H9 (cell line): ENCODE measurements around the gene MEGF10. TPM values are rescaled to one million over a fixed set of nuclear protein-coding genes. Genes with fewer than 3 reads are reported as not detected.

Experiments
- DNase-seq: peaks from one replicate; pipeline ENCODE4 v3.0.0-alpha.2; 2017
- H2AFZ ChIP-seq: one replicate; pipeline ENCODE4 v1.6.1; 2013; ENCODE audit warnings: mild to moderate bottlenecking, low read length, control low read depth, moderate library complexity
- H2AK5ac ChIP-seq: 2 replicates; pipeline ENCODE4 v1.6.1; 2013; ENCODE audit warnings: low read length, control low read depth, mixed read lengths; ENCODE audit not compliant: insufficient read length
- H2BK120ac ChIP-seq: one replicate; pipeline ENCODE4 v1.6.1; 2013; ENCODE audit warnings: low read depth, mild to moderate bottlenecking, low read length, control low read depth, inconsistent platforms; ENCODE audit not compliant: poor library complexity, severe bottlenecking
- H2BK12ac ChIP-seq: 2 replicates; pipeline ENCODE4 v1.6.1; 2013; ENCODE audit warnings: low read length, control low read depth, mixed read lengths, low read depth; ENCODE audit not compliant: insufficient read length
- H2BK15ac ChIP-seq: 2 replicates; pipeline ENCODE4 v1.6.1; 2013; ENCODE audit warnings: low read depth, low read length, control low read depth
- H2BK20ac ChIP-seq: one replicate; pipeline ENCODE4 v1.6.1; 2013; ENCODE audit warnings: low read depth, mild to moderate bottlenecking, low read length, control low read depth, inconsistent platforms; ENCODE audit not compliant: poor library complexity, severe bottlenecking
- H2BK5ac ChIP-seq: 2 replicates; pipeline ENCODE4 v1.6.1; 2013; ENCODE audit warnings: low read length, control low read depth, mixed read lengths; ENCODE audit not compliant: insufficient read length
- H3K14ac ChIP-seq: 2 replicates; pipeline ENCODE4 v1.6.1; 2013; ENCODE audit warnings: low read length, control low read depth; ENCODE audit not compliant: insufficient read depth
- H3K18ac ChIP-seq: 2 replicates; pipeline ENCODE4 v1.6.1; 2013; ENCODE audit warnings: low read depth, mild to moderate bottlenecking, mixed read lengths, low read length, control low read depth; ENCODE audit not compliant: insufficient read length
- H3K23ac ChIP-seq: 2 replicates; pipeline ENCODE4 v1.6.1; 2013; ENCODE audit warnings: low read length, control low read depth, mixed read lengths, low read depth; ENCODE audit not compliant: insufficient read length
- H3K23me2 ChIP-seq: 2 replicates; pipeline ENCODE4 v1.6.1; 2013; ENCODE audit warnings: low read depth, mild to moderate bottlenecking, mixed read lengths, low read length, control low read depth; ENCODE audit not compliant: insufficient read length, poor library complexity, severe bottlenecking
- H3K27ac ChIP-seq: 2 replicates; pipeline ENCODE4 v1.5.1; 2013; ENCODE audit warnings: low read length, control low read depth, mixed read lengths, low read depth; ENCODE audit not compliant: insufficient read length
- H3K27me3 ChIP-seq: 2 replicates; pipeline ENCODE4 v1.6.1; 2013; ENCODE audit warnings: low read length, control low read depth, inconsistent platforms; ENCODE audit not compliant: insufficient read depth
- H3K4ac ChIP-seq: 2 replicates; pipeline ENCODE4 v1.6.1; 2013; ENCODE audit warnings: low read depth, mild to moderate bottlenecking, control low read depth, inconsistent platforms, low read length, moderate library complexity
- H3K4me1 ChIP-seq: 2 replicates; pipeline ENCODE4 v1.6.1; 2013; ENCODE audit warnings: low read length, control low read depth, inconsistent platforms; ENCODE audit not compliant: insufficient read depth
- H3K4me2 ChIP-seq: 2 replicates; pipeline ENCODE4 v1.6.1; 2013; ENCODE audit warnings: low read length, control low read depth, mixed read lengths; ENCODE audit not compliant: insufficient read length, insufficient read depth
- H3K56ac ChIP-seq: 2 replicates; pipeline ENCODE4 v1.6.1; 2013; ENCODE audit warnings: low read depth, mild to moderate bottlenecking, mixed read lengths, low read length, control low read depth; ENCODE audit not compliant: insufficient read length
- H3K79me1 ChIP-seq: 2 replicates; pipeline ENCODE4 v1.6.1; 2013; ENCODE audit warnings: low read depth, mild to moderate bottlenecking, moderate library complexity, low read length, control low read depth, inconsistent platforms; ENCODE audit not compliant: insufficient read depth, poor library complexity, severe bottlenecking
- H3K79me2 ChIP-seq: 2 replicates; pipeline ENCODE4 v1.6.1; 2013; ENCODE audit warnings: low read length, control low read depth, inconsistent platforms; ENCODE audit not compliant: insufficient read depth
- H3K9ac ChIP-seq: 2 replicates; pipeline ENCODE4 v1.6.1; 2013; ENCODE audit warnings: low read length, control low read depth, mixed read lengths; ENCODE audit not compliant: insufficient read length; ENCODE audit errors: extremely low read depth
- H3K9me3 ChIP-seq: one replicate; pipeline ENCODE4 v1.6.1; 2013; ENCODE audit warnings: low read depth, low read length, inconsistent platforms; ENCODE audit not compliant: control insufficient read depth
- H3T11ph ChIP-seq: one replicate; pipeline ENCODE4 v1.6.1; 2013; ENCODE audit warnings: mild to moderate bottlenecking, low read length, control low read depth, inconsistent platforms
- H4K20me1 ChIP-seq: one replicate; pipeline ENCODE4 v1.6.1; 2013; ENCODE audit not compliant: control insufficient read depth, insufficient read length, insufficient read depth
- H4K5ac ChIP-seq: 2 replicates; pipeline ENCODE4 v1.6.1; 2013; ENCODE audit warnings: low read depth, mild to moderate bottlenecking, mixed read lengths, low read length, control low read depth; ENCODE audit not compliant: insufficient read length
- H4K8ac ChIP-seq: replicated peaks from 2 replicates; pipeline ENCODE4 v1.6.1; 2013; ENCODE audit warnings: low read length, control low read depth, mixed read lengths, low read depth; ENCODE audit not compliant: insufficient read length
- H4K91ac ChIP-seq: 2 replicates; pipeline ENCODE4 v1.6.1; 2013; ENCODE audit warnings: low read depth, mild to moderate bottlenecking, moderate library complexity, mixed read lengths, low read length, control low read depth; ENCODE audit not compliant: insufficient read length
- H3K27ac Mint-ChIP-seq, 3 experiments: 2 replicates in 2 of 3; 3 replicates in 1 of 3; pipeline ENCODE4 v1.8.0; 2020 to 2021; ENCODE audit warnings: mixed read lengths in 3 of 3, mild to moderate bottlenecking in 1 of 3, moderate library complexity in 1 of 3
- H3K27me3 Mint-ChIP-seq: 2 replicates; pipeline ENCODE4 v1.8.0; 2021; ENCODE audit warnings: low read depth, mild to moderate bottlenecking, moderate library complexity, mixed read lengths
- H3K36me3 Mint-ChIP-seq, 3 experiments: 2 replicates in 2 of 3; 3 replicates in 1 of 3; pipeline ENCODE4 v1.8.0; 2020 to 2021; ENCODE audit warnings: low read depth in 3 of 3, mixed read lengths in 3 of 3; ENCODE audit not compliant: insufficient read depth in 1 of 3
- H3K4me1 Mint-ChIP-seq, 2 experiments: 2 replicates each; pipeline ENCODE4 v1.8.0; 2020; ENCODE audit warnings: mixed read lengths in 2 of 2
- H3K4me3 Mint-ChIP-seq, 2 experiments: 2 replicates in 1 of 2; 3 replicates in 1 of 2; pipeline ENCODE4 v1.8.0; 2020 to 2021; ENCODE audit warnings: mild to moderate bottlenecking in 2 of 2, mixed read lengths in 2 of 2, moderate library complexity in 1 of 2
- H3K9me3 Mint-ChIP-seq, 2 experiments: 2 replicates in 1 of 2; 3 replicates in 1 of 2; pipeline ENCODE4 v1.8.0; 2020; ENCODE audit warnings: mild to moderate bottlenecking in 2 of 2, mixed read lengths in 2 of 2, moderate library complexity in 1 of 2
- WGBS: extraction: QIAGEN DNeasy Blood & Tissue Kit; methylation state at CpG from one replicate; pipeline ENCODE4 v1.1.7; 2013; ENCODE audit warnings: missing lambda C conversion rate, low lambda C conversion rate, mixed read lengths; ENCODE audit not compliant: insufficient read length; ENCODE audit errors: extremely low coverage; 5-methylcytosine and 5-hydroxymethylcytosine counted together
- total RNA-seq: library from RNA; stranded (reverse); gene quantifications from 2 replicates; pipeline ENCODE4 v1.2.1, GENCODE V29; 2021
- TF ChIP-seq, protein P1 (sequence below): fragments of 200-600 bp; sonication (generic); conservative IDR thresholded peaks from 3 replicates; pipeline ENCODE4 v1.8.0; 2021; ENCODE audit warnings: antibody characterized with exemption, mild to moderate bottlenecking

Gene MEGF10
- total RNA-seq, 1 experiment from 2014 or later: 36.5 TPM

DNA sequence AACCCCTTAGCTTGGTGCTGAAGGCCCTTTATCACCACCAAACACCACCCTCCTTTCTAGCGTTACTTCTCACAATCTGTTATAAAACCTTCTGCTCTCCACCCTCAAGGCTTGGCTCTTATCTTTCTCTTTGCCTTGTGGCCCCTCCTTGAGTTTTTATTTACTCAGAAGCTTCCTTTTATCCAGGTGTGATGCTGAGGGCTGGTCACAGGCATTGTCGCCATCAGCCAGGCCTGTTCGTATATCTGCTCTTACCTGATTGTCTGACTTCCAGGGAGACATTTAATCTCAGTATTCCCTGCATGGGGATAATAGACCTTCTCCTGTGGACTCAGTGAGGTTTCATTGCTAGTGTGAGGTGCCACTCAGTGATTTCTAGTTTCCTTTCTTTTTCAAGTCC lies 34.2 kb downstream of the MEGF10 start:
- no peaks in the 10 kb centered on the region for H3K9me3 Mint-ChIP-seq
- peaks cover 60 to 72% of the 10 kb centered on the region in 2 experiments for H3K4me1 Mint-ChIP-seq
- no peaks in the 10 kb centered on the region for H3K23me2 ChIP-seq

More for the DNA sequence above, 34.2 kb downstream of the MEGF10 start:
- WGBS: no CpG with 5 or more reads among the region's 3 CpGs
- peaks cover 3% of the 10 kb centered on the region for H4K20me1 ChIP-seq
- no peak overlapping the region for H3T11ph ChIP-seq
- no peak for DNase-seq
- H3K9me3 ChIP-seq: no peaks in the 10 kb centered on the region
- H3K79me1 ChIP-seq: no peaks in the 10 kb centered on the region
- H3K79me2 ChIP-seq: peaks cover 2% of the 10 kb centered on the region; the same call in 1 of the 2 replicates
- no peak overlapping the region for H2AFZ ChIP-seq
- H3K4ac ChIP-seq: no peak overlapping the region
- no peak overlapping the region for H4K5ac ChIP-seq
- H3K18ac ChIP-seq: no peak overlapping the region
- H3K4me1 ChIP-seq: peaks cover 16% of the 10 kb centered on the region; the same call in 1 of the 2 replicates
- H3K27ac Mint-ChIP-seq: peak overlapping the region in 2 of 3 experiments; percentile 6 to 20; a peak in 4 of 7 replicates
- H3K27me3 ChIP-seq: no peaks in the 10 kb centered on the region
- no peaks in the 10 kb centered on the region for H3K27me3 Mint-ChIP-seq
- H3K56ac ChIP-seq: no peak overlapping the region
- H2BK120ac ChIP-seq: no peak overlapping the region
- peaks cover 0 to 4% (median 2%) of the 10 kb centered on the region in 3 experiments; a peak in 2 of 7 replicates for H3K36me3 Mint-ChIP-seq
- H3K9ac ChIP-seq: no peak overlapping the region
- H3K4me2 ChIP-seq: no peak overlapping the region
- no peak overlapping the region for H3K14ac ChIP-seq
- no peak overlapping the region for H3K4me3 Mint-ChIP-seq
- H2AK5ac ChIP-seq: no peak overlapping the region
- no peak overlapping the region for H3K23ac ChIP-seq
- no peak overlapping the region for H2BK15ac ChIP-seq
- no peak overlapping the region for H2BK20ac ChIP-seq
- no peak overlapping the region for H4K8ac ChIP-seq
- H3K27ac ChIP-seq: no peak overlapping the region
- H2BK12ac ChIP-seq: no peak overlapping the region
- H4K91ac ChIP-seq: no peak overlapping the region
- H2BK5ac ChIP-seq: no peak overlapping the region
- TF ChIP-seq, protein P1, sequence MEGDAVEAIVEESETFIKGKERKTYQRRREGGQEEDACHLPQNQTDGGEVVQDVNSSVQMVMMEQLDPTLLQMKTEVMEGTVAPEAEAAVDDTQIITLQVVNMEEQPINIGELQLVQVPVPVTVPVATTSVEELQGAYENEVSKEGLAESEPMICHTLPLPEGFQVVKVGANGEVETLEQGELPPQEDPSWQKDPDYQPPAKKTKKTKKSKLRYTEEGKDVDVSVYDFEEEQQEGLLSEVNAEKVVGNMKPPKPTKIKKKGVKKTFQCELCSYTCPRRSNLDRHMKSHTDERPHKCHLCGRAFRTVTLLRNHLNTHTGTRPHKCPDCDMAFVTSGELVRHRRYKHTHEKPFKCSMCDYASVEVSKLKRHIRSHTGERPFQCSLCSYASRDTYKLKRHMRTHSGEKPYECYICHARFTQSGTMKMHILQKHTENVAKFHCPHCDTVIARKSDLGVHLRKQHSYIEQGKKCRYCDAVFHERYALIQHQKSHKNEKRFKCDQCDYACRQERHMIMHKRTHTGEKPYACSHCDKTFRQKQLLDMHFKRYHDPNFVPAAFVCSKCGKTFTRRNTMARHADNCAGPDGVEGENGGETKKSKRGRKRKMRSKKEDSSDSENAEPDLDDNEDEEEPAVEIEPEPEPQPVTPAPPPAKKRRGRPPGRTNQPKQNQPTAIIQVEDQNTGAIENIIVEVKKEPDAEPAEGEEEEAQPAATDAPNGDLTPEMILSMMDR: no peak
